ENCODE measurements around the gene TMEM87B. TPM values are rescaled to one million over a fixed set of nuclear protein-coding genes. Genes with fewer than 3 reads are reported as not detected.

The TMEM87B gene
- total RNA-seq, 2 experiments from 2014 or later = 13.9 to 22.8 TPM

- Histone ChIP-seq H2AFZ (ENCODE audit: low read length) (no peak overlapping the region), H3K4me2 (ENCODE audit: low read length) (no peak overlapping the region), H3K27ac (ENCODE audit: low read depth, low read length, poor library complexity, severe bottlenecking) (no peak overlapping the region), H3K9me3 (ENCODE audit: low read length) (no peaks in the 10 kb centered on the region), H3K4me3 (ENCODE audit: low read depth, low read length, poor library complexity, severe bottlenecking) (no peak overlapping the region), H3K36me3 (ENCODE audit: insufficient read depth, low read length) (no peaks in the 10 kb centered on the region), H3K9me2 (ENCODE audit: insufficient read depth, low read length) (no peaks in the 10 kb centered on the region), H3K4me1 (ENCODE audit: insufficient read depth, low read length, poor library complexity, severe bottlenecking) (no peaks in the 10 kb centered on the region), H4K20me1 (ENCODE audit: insufficient read depth, low read length) (no peaks in the 10 kb centered on the region), H3K79me2 (ENCODE audit: insufficient read depth, low read depth, low read length) (no peaks in the 10 kb centered on the region)
- POLR2A ChIA-PET = interaction anchor here (0.6 to 0.7 kb wide), 2 partner anchors 16 to 695 kb away, joined by 3 to 4 read pairs; no protein-coding TSS in a partner anchor
- intact Hi-C loops (cut with micrococcal nuclease; ENCODE audit: unreplicated experiment) = no loop called here
- no peak for DNase-seq (ENCODE audit: low spot score)
- TF ChIP-seq EZH2phosphoT487 (IDR thresholded peaks at IDR 0.05; ENCODE audit: borderline replicate concordance, low read depth, low read length) (no peak), CTCF (conservative IDR thresholded peaks at IDR 0.05; ENCODE audit: low read length) (no peak)
- CTCF ChIA-PET (ENCODE audit: unreplicated experiment) = no interaction called here
- no TSS peak for BruUV-seq (replicated peaks)
These were observed 23.4 kb upstream of the TMEM87B start for GRCh38 chr2:112031473-112032223.

GRCh38 chr2:112032224-112032586 lies 22.9 kb upstream of the TMEM87B start:
- intact Hi-C loops (cut with micrococcal nuclease; ENCODE audit: unreplicated experiment) = no loop called here
- no peaks in the 10 kb centered on the region for H4K20me1 ChIP-seq (ENCODE audit: insufficient read depth, low read length)
- 0 out of 2 replicates have a peak, but pooled peaks cover 2% of the 10 kb centered on the region for H3K9me3 ChIP-seq (ENCODE audit: low read length)
- H3K9me2 ChIP-seq (ENCODE audit: insufficient read depth, low read length) = no peaks in the 10 kb centered on the region
- no peak overlapping the region for H3K4me3 ChIP-seq (ENCODE audit: low read depth, low read length, poor library complexity, severe bottlenecking)
- H2AFZ ChIP-seq (ENCODE audit: low read length) = no peak overlapping the region
- no TSS peak for BruUV-seq (replicated peaks)
- H3K4me1 ChIP-seq (ENCODE audit: insufficient read depth, low read length, poor library complexity, severe bottlenecking) = no peaks in the 10 kb centered on the region
- H3K79me2 ChIP-seq (ENCODE audit: insufficient read depth, low read depth, low read length) = no peaks in the 10 kb centered on the region
- H3K27ac ChIP-seq (ENCODE audit: low read depth, low read length, poor library complexity, severe bottlenecking) = no peak overlapping the region
- H3K4me2 ChIP-seq (ENCODE audit: low read length) = no peak overlapping the region
- ChIA-PET POLR2A (interaction anchor here (0.7 kb wide), 1 partner anchor 695 kb away, joined by 4 read pairs; no protein-coding TSS in a partner anchor), CTCF (ENCODE audit: unreplicated experiment) (no interaction called here)
- no peaks in the 10 kb centered on the region for H3K36me3 ChIP-seq (ENCODE audit: insufficient read depth, low read length)
- TF ChIP-seq CTCF (conservative IDR thresholded peaks at IDR 0.05; ENCODE audit: low read length) = no peak
- TF ChIP-seq EZH2phosphoT487 (IDR thresholded peaks at IDR 0.05; ENCODE audit: borderline replicate concordance, low read depth, low read length) = no peak
- DNase-seq (ENCODE audit: low spot score) = no peak

Data from OCI-LY7 (cell line).